HG03439 (cell line): ENCODE measurements around the gene ARID1B.
A peak's percentile ranks its signal among the peaks of the same experiment; 100 is the strongest.
"Not testable (repeated sequence)": the region's sequence is repeated elsewhere in the genome, so short reads cannot be mapped to it uniquely, and the experiment has no call there.

Source experiments
- ATAC-seq: cut with Tn5 transposase; IDR thresholded peaks from one replicate; pipeline ENCODE4 v1.9.1; 2021; ENCODE audit warnings: mild to moderate bottlenecking, moderate library complexity; ENCODE audit not compliant: unreplicated experiment

Gene ARID1B

GRCh38 chr6:156980515-156980914, 203.3 kb downstream of the ARID1B start:
- ATAC-seq: no peak

- no peak for ATAC-seq
Measured at GRCh38 chr6:156980948-156981347, 203.8 kb downstream of the ARID1B start.

DNA sequence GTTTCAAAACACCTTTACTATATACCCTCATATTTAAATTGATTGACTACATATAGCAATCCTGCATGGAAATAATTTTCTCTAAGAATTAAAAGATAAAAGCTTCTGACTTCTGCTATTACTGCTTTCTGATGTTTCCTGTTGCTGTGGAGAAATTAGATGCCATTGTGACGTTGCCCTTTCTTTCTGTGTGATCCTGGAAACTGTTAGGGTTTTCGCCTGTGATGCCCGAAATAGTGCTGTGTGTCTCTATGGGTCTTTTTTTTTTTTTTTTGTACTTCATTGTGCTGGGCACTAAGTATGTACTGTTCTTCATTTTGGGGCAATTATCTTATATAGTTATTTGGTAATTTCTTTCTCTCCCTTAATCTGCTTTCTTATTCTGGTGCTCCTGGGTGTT, 205.0 kb downstream of the ARID1B start:
- no peak for ATAC-seq

DNA sequence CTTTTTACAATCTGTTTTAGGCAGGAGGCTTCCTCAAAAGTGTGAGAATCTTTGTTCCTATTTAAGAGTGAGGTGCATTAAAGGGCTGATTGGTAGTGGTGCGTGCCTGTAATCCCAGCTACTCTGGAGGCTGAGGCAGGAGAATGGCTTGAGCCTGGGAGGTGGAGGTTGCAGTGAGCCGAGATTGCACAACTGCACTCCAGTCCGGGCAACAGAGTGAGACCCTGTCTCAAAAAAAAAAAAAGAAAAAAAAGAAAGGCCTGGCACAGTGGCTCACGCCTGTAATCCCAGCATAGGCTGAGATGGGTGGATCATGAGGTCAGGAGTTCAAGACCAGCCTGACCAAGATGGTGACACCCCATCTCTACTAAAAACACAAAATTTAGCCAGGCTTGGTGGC, 205.7 kb downstream of the ARID1B start:
- ATAC-seq: not testable (repeated sequence)

DNA sequence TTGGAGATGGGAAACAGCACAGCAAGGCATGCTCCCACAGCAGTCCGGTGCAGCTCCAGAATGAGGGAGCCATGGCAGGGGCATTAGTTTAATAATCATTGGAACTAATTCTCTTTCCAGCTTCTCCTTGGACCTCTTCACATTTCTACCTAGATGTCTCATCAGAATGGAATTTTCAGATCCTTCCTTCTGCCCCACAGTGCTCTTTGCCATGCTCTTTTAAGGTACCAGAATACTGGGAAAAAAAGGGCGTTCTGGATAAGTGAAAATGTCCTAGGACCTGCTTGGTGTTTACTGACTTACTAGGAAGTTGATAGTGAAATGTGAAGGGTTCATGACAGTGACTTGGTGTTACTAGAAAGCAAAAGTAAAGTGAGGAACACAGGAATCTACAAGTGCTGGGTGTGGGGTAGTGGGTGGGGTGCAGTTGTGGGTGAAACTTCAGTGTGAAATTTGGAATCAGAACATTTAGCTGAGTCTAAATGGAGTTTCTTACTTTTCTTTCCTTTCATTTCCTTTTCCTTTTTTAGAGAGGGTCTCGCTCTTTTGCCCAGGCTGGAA, 207.1 kb downstream of the ARID1B start:
- no peak for ATAC-seq

DNA sequence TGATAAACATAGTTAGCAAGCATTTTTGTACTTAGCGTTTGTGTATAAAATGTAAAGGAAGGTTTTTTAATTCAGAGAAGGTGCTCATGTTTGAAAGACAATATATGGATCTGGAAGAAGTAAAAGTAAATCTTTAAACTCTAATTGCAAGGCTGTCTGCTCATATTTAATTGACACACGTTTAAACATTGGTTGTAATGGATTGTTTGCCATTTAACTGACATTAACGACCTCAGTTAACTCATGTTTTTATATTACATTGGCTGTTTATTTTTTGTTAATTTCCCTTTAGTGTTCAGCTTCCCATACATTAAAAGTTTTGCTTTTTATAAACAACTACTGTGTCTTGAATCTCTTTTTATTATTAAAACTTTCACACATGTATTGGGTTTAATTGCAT, 208.1 kb downstream of the ARID1B start:
- no peak for ATAC-seq

DNA sequence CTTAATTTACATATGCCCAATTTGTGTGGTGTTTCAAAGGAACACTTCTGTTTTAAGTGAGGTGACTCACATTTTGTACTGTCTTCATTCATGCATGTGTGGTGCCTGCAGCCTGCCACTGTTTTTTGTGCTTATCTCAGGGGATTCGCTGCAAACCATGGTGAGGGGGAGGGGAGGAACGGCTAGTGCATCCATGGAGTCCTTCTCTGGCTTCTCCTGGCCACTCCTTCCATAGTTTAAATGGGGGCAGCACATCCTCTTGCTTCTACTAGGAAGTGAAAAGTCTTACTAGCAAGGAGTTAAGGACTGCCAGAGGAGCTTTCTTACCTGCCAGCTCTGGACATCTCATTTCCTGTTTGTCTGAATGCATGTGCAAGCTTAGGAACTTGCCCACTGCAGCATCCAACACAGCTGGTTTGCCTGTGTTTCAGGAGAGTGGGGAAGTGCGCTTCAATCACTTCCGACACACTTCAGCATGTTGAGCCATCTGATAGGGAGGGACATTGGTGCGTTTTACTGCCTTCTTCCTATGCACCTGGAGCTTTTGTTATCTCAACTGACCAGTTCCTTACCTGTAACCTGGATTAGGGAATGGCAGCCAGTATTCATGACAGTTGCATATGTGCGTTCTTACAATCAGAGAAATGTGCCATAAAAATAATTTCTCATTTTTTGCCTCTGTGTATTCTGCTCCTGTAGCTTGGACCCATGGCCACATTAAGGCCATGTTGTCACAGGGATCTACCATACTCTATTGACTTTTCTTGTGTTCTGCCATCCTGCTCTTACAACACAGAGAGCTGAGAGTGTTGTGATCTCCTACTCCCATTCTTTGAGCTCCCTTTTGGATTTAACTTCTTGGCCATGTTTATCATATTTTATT, 211.3 kb downstream of the ARID1B start:
- peak; percentile 50 for ATAC-seq

DNA sequence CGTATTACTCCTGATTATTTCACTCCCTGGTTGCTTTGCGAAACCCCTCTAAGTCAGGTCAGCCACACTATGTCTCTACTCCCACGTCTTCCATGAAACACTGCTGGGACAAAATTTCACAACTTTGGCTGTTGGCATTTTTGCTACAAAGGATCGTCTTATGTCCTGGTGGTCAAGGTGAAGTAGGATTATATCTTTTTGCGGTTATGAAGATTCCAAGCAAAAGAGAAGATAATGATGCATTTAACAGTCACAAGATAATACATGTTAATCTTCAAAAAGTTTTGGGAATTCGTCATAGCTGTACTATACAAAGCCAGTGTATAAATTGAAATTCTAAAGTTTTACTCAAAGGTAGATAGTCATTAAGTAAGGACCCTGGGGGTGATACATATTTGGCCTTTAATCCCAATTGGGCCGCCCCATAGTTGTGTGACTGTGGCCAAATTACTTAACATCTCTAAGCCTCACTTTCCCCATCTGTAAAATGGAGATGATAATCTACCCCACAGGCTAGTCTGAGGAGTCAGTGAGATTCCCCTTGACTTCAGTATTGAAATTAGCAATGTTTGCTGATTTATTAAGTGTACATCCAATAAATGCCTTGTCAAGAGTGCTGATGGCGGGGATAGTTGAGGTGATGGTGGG, 212.1 kb downstream of the ARID1B start:
- no peak for ATAC-seq

DNA sequence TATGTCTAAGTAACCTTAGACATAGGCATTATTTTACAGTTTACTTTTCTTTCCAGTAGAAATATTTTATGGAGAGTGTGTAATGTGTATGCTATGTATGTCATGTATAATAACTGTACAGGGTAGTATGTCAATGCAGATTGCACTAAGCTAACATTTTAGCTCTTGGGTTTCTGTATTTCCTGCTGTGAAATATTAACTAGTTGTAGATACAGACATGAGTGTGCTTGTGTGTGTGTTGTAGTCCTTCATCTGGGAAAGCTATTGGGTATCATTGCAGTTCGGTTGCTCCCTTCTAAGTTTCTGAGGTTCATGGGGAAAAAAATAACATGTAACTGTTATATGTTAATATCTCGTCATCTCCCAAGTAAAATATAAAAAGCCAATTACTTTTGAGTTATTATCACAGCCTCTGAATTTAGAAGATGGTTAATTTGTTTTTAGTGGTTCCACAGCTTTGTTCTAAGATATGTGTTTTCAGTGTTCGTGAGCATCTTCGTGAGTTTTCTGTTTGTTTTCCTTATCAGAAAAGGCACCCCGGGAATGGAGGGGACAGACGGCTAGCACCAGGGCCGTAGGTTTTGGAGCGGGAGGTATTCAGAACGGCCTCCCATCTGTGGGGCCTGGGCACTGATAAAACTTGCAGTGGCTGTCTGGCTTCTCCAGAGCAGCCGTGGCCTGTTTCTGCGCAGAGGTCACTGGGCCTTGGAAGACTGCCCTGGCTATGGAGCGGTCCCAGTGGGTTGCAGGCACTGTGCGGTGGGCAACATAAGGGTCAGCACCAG, 215.0 kb downstream of the ARID1B start:
- no peak for ATAC-seq

GRCh38 chr6:156993713-156994112, 216.5 kb downstream of the ARID1B start:
- no peak for ATAC-seq

- no peak for ATAC-seq
Measured at GRCh38 chr6:156994215-156995076, 217.3 kb downstream of the ARID1B start.

DNA sequence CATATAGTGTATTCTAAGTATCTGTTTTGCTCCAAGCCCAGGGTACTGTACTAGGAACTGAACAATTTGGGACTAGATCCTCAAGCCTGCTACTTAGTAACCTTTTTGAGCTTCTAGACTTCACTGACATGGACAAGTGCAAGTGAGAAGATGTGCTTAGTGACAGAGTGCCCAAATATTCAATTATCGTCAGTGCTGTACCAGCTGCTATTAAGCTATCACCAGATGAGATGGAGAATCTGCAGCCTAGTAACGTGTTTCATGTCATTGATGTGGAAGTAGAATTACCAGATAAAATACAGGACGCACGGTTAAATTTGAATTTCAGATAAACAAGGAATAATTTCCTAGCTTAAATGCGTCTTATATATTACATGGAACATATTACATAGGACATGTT, 218.3 kb downstream of the ARID1B start:
- ATAC-seq: no peak

DNA sequence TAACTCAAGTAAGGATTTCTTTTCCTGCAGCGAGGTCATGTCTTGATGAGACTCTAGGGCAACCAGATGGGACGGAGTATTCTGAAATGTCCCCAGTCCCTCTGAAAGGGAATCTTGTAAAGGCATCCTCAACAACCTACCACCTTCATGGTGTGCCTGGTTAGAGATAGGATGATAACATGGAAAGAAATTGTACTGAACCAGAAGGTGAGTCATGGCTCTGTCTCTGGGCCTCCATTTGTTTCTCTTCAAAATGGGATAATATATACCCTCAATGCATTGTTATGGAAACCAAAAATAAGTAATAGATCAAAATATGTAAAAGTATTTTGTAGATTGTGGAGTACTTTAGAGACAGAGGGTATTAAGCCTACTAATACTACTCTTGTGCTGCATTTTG, 219.1 kb downstream of the ARID1B start:
- ATAC-seq: no peak

GRCh38 chr6:156998794-156999330, 221.7 kb downstream of the ARID1B start:
- ATAC-seq: no peak

DNA sequence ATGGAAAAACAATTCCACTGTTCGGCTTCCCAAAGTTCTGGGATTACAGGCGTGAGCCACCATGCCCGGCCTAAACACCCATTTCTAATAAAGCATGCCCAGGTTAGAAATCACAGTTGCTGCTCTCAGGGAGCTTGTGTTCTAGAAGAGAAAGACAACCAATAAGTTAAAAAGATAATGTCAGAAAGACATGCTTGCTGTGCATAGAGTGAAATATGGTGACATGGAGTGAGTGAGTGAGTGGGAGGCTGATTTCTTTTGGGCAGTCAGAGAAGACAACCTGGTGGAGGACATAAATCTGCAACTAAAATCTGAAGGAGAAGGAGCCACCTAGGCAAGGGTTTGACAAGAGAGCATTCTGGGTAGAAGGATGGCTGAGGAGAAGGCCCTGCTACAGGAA, 222.6 kb downstream of the ARID1B start:
- no peak for ATAC-seq

DNA sequence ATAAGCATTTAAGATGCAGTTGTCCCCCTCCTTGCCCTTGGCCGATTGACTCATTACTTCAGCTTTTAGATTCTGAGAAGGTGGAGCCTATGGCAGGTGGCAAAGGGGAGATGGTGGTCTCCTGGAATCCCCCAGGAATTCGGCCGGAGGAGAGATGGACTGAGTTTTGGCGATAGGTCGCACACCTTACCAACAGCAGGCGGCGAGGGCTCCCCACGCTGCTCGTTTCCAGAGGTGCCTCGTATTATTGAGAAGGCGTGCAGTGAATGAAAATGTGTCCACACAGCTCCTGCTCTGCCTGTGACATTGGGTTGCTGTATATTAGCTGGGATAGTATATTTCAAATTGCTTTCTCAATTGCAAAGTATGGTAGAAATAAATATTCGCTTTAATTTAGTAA, 224.5 kb downstream of the ARID1B start:
- ATAC-seq: no peak

DNA sequence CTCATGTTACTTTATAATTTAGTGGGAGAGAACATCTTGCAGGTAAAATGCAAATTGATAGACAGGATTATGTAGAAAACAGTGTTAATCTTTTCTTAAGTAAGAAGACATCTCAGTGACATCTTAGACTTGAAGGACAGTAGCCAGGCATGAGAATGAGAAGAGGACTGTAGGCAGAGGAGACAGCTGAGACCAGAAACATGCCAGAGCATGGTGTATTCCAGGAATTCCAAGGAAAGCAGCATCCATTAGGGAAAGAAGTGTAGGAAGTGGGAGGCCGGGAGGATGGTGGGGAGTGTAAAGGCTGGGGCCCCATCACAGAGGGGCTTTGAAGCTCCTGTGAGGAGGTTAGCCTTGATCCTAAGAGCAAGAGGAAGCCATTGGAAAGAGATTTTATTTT, 225.6 kb downstream of the ARID1B start:
- ATAC-seq: no peak

DNA sequence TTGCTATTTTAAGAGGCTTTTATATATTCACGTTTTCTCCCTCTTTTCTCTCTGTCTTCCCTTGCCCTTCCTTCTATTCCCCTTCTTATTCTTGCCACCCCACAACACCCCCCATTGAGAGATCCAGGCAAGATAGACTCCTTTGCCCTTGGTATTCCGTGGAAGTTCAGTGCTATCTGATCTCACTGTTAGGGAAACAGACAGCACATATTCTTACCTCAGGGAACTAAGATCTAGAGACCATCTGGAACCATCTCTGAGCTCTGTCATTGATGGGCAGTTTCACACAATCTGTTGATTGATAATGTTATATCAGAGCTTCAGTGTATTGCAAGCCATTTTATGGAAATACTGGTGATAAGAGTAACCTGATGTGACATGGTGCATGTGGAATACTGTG, 228.8 kb downstream of the ARID1B start:
- ATAC-seq: no peak

GRCh38 chr6:157008568-157008967, 231.4 kb downstream of the ARID1B start:
- no peak for ATAC-seq

DNA sequence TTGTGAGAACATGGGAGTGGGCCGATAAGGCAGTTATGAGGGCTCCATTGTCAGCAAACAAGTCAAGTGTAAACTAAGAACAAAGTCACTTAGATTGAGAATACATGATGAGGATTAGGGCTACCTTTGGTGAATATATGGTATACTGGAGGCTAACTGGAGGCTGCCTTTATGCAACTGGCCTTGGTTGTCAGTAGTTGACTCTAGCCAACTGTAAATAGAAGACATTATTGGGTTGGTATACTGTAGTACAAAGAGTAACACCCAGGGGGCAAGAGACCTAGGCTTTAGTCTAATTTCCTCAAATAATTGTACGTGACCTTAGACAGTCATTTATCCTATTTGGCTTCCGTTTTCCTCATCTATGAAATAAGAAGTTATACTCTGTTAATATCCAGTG, 235.2 kb downstream of the ARID1B start:
- ATAC-seq: no peak
